ENCODE data around the gene MAP1LC3A.
"Not testable (repeated sequence)": the region's sequence is repeated elsewhere in the genome, so short reads cannot be mapped to it uniquely, and the experiment has no call there.

The MAP1LC3A gene

GRCh38 chr20:34558320-34559218 lies at the start of gene MAP1LC3A:
Gene MAP1LC3A (plus strand): TSS chr20:34558718. CDS start chr20:34558869, 151 bp downstream.
- DNase-seq (ENCODE audit: low read depth), result peak; percentile 96

- no peak for DNase-seq (ENCODE audit: low read depth)
Observed at GRCh38 chr20:34510575-34510974, 47.9 kb upstream of the MAP1LC3A start.

- no peak for DNase-seq (ENCODE audit: low read depth)
Observed at GRCh38 chr20:34511891-34512265, 46.6 kb upstream of the MAP1LC3A start.

GRCh38 chr20:34512266-34512954 lies 46.1 kb upstream of the MAP1LC3A start:
- DNase-seq (ENCODE audit: low read depth), result no peak

- no peak for DNase-seq (ENCODE audit: low read depth)
Observed at GRCh38 chr20:34512955-34513419, 45.5 kb upstream of the MAP1LC3A start.

- not testable (repeated sequence) for DNase-seq (ENCODE audit: low read depth)
Observed at GRCh38 chr20:34514034-34514433, 44.5 kb upstream of the MAP1LC3A start.

- no peak for DNase-seq (ENCODE audit: low read depth)
Observed at GRCh38 chr20:34514897-34515483, 43.5 kb upstream of the MAP1LC3A start.

- DNase-seq (ENCODE audit: low read depth), result peak; percentile 62
Observed at GRCh38 chr20:34515484-34516246, 42.9 kb upstream of the MAP1LC3A start.

GRCh38 chr20:34516247-34517113 lies 42.0 kb upstream of the MAP1LC3A start, which contains the start of gene DYNLRB1:
Gene DYNLRB1 (plus strand): TSS chr20:34516422. CDS start chr20:34516459, 37 bp downstream.
- peak; percentile 89 for DNase-seq (ENCODE audit: low read depth)

- no peak for DNase-seq (ENCODE audit: low read depth)
Observed at GRCh38 chr20:34517114-34517505, 41.4 kb upstream of the MAP1LC3A start.

GRCh38 chr20:34518863-34519262 lies 39.7 kb upstream of the MAP1LC3A start:
- not testable (repeated sequence) for DNase-seq (ENCODE audit: low read depth)

- not testable (repeated sequence) for DNase-seq (ENCODE audit: low read depth)
Observed at GRCh38 chr20:34519841-34520240, 38.7 kb upstream of the MAP1LC3A start.

- DNase-seq (ENCODE audit: low read depth), result no peak
Observed at GRCh38 chr20:34522969-34523871, 35.3 kb upstream of the MAP1LC3A start.

GRCh38 chr20:34524426-34524825 lies 34.1 kb upstream of the MAP1LC3A start:
- DNase-seq (ENCODE audit: low read depth), result no peak

- DNase-seq (ENCODE audit: low read depth), result no peak
Observed at GRCh38 chr20:34525342-34525708, 33.2 kb upstream of the MAP1LC3A start.

GRCh38 chr20:34525709-34526416 lies 32.7 kb upstream of the MAP1LC3A start:
- no peak for DNase-seq (ENCODE audit: low read depth)

GRCh38 chr20:34526466-34526865 lies 32.1 kb upstream of the MAP1LC3A start:
- no peak for DNase-seq (ENCODE audit: low read depth)

GRCh38 chr20:34527016-34527415 lies 31.5 kb upstream of the MAP1LC3A start:
- DNase-seq (ENCODE audit: low read depth), result no peak

GRCh38 chr20:34528921-34529297 lies 29.6 kb upstream of the MAP1LC3A start:
- DNase-seq (ENCODE audit: low read depth), result no peak
